ENCODE results near the gene OTOG.

The OTOG gene

DNA sequence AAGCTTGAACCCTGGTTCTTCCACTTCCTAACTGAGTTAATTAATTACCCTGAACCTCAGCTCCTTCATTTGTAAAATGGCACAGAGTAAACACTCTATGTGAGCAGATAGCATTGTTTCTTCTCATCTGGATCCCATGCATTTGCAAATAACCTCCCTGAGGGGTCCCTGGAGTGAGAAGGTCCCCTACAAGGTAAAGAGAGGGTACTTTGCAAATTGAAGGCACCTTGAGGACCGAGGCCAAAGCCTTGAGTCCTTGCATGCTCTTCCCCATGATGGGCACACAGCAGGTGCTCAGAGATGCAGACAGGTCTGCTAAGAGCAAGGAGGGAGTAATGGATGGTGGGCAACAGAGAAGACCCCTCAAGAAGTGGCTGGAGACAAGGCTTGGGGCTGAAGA lies 33.2 kb downstream of the OTOG start:
- no peak overlapping the region for H3K27ac ChIP-seq (ENCODE audit: low read length)
- H3K27me3 ChIP-seq (replicated peaks; ENCODE audit: insufficient read depth, low read length): no peaks in the 10 kb centered on the region
- H3K4me2 ChIP-seq (ENCODE audit: low read depth, low read length): no peak overlapping the region
- no peaks in the 10 kb centered on the region for H3K9me2 ChIP-seq (replicated peaks; ENCODE audit: insufficient read depth, low read length)
- no peaks in the 10 kb centered on the region for H3K79me2 ChIP-seq (ENCODE audit: low read length)
- H3K4me1 ChIP-seq (ENCODE audit: low read length): no peaks in the 10 kb centered on the region
- no peaks in the 10 kb centered on the region for H4K20me1 ChIP-seq (ENCODE audit: insufficient read depth, low read length)
- H3K36me3 ChIP-seq (replicated peaks; ENCODE audit: insufficient read depth, low read length): no peaks in the 10 kb centered on the region
- no peak overlapping the region for H3K4me3 ChIP-seq (ENCODE audit: low read length)
- no peaks in the 10 kb centered on the region for H3F3A ChIP-seq (ENCODE audit: insufficient read depth, low read length)
- no peak for TF ChIP-seq EZH2 (optimal IDR thresholded peaks at IDR 0.05; ENCODE audit: low read depth, low read length)
- TF ChIP-seq EZH2phosphoT487 (IDR thresholded peaks at IDR 0.05; ENCODE audit: low read length): no peak
- TF ChIP-seq, protein P1, sequence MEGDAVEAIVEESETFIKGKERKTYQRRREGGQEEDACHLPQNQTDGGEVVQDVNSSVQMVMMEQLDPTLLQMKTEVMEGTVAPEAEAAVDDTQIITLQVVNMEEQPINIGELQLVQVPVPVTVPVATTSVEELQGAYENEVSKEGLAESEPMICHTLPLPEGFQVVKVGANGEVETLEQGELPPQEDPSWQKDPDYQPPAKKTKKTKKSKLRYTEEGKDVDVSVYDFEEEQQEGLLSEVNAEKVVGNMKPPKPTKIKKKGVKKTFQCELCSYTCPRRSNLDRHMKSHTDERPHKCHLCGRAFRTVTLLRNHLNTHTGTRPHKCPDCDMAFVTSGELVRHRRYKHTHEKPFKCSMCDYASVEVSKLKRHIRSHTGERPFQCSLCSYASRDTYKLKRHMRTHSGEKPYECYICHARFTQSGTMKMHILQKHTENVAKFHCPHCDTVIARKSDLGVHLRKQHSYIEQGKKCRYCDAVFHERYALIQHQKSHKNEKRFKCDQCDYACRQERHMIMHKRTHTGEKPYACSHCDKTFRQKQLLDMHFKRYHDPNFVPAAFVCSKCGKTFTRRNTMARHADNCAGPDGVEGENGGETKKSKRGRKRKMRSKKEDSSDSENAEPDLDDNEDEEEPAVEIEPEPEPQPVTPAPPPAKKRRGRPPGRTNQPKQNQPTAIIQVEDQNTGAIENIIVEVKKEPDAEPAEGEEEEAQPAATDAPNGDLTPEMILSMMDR (IDR thresholded peaks at IDR 0.05; ENCODE audit: low read length): no peak
- H3K9ac ChIP-seq (ENCODE audit: low read length): no peak overlapping the region
- H2AFZ ChIP-seq (ENCODE audit: low read length): no peak overlapping the region
- no peak for DNase-seq
- H3K9me3 ChIP-seq (replicated peaks; ENCODE audit: insufficient read depth, low read length): no peaks in the 10 kb centered on the region

DNA sequence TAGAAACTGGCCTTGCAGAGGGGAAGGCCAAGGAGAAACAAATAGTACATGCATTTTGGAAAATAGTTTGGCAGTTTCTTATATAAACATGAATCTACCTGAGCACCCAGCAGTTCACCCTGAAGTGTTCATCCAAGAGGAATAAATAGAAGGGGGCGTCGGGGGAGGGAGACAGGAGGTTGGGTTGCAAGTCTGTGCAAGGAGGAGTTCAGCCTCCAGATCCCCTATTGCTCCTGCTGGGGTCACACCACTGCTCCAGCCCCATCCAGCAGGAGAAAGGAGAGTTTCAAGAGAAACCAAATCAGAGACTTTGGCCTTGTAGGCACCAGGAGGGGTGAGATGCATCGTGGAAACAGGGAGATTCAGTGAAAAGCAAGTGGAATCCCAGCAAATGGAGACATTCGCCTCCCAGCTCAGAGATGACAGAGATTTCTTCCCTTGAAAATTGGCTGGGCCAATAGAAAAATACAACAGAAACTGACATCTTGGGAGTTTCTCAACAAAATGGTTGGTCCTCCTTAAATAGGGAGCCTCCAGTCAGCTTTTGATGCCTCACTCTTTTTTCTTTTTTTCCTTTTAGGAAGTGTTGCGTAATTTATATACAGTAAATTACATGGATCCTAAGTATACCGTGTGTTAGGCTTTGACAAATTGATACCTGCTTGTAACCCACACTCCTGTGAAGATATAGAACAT lies 34.1 kb downstream of the OTOG start:
- Histone ChIP-seq H2AFZ (ENCODE audit: low read length) (no peak overlapping the region), H3K79me2 (ENCODE audit: low read length) (no peaks in the 10 kb centered on the region), H3K27me3 (replicated peaks; ENCODE audit: insufficient read depth, low read length) (no peaks in the 10 kb centered on the region), H3K36me3 (replicated peaks; ENCODE audit: insufficient read depth, low read length) (no peaks in the 10 kb centered on the region), H3K9me2 (replicated peaks; ENCODE audit: insufficient read depth, low read length) (no peaks in the 10 kb centered on the region), H3K27ac (ENCODE audit: low read length) (no peak overlapping the region), H3K4me1 (ENCODE audit: low read length) (no peaks in the 10 kb centered on the region), H3K9me3 (replicated peaks; ENCODE audit: insufficient read depth, low read length) (no peaks in the 10 kb centered on the region), H3K4me3 (ENCODE audit: low read length) (no peak overlapping the region), H3F3A (ENCODE audit: insufficient read depth, low read length) (no peaks in the 10 kb centered on the region), H3K4me2 (ENCODE audit: low read depth, low read length) (no peak overlapping the region), H3K9ac (ENCODE audit: low read length) (no peak overlapping the region), H4K20me1 (ENCODE audit: insufficient read depth, low read length) (no peaks in the 10 kb centered on the region)
- TF ChIP-seq EZH2phosphoT487 (IDR thresholded peaks at IDR 0.05; ENCODE audit: low read length) (no peak), EZH2 (optimal IDR thresholded peaks at IDR 0.05; ENCODE audit: low read depth, low read length) (no peak)
- TF ChIP-seq, protein P1 (IDR thresholded peaks at IDR 0.05; ENCODE audit: low read length): no peak
- no peak for DNase-seq

DNA sequence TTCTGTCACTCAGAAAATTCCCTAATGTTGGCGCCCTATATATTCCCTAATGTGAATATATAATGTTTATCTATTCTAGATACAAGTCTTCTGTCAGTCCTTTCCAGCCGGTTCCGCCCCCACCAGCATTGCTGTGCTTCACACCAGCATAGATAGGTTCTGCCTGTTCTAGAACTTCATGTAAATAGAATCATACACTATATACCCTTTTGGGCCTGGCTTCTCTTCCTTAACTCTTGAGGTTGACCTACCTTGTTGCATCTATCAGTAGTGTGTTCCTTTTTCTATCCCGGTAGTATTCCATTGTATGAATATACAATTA lies 34.6 kb downstream of the OTOG start:
- no peaks in the 10 kb centered on the region for H3F3A ChIP-seq (ENCODE audit: insufficient read depth, low read length)
- no peaks in the 10 kb centered on the region for H3K9me2 ChIP-seq (replicated peaks; ENCODE audit: insufficient read depth, low read length)
- H3K27ac ChIP-seq (ENCODE audit: low read length): no peak overlapping the region
- no peak overlapping the region for H2AFZ ChIP-seq (ENCODE audit: low read length)
- no peaks in the 10 kb centered on the region for H3K9me3 ChIP-seq (replicated peaks; ENCODE audit: insufficient read depth, low read length)
- no peak overlapping the region for H3K4me2 ChIP-seq (ENCODE audit: low read depth, low read length)
- no peak overlapping the region for H3K4me3 ChIP-seq (ENCODE audit: low read length)
- no peaks in the 10 kb centered on the region for H3K36me3 ChIP-seq (replicated peaks; ENCODE audit: insufficient read depth, low read length)
- H3K4me1 ChIP-seq (ENCODE audit: low read length): no peaks in the 10 kb centered on the region
- H3K27me3 ChIP-seq (replicated peaks; ENCODE audit: insufficient read depth, low read length): no peaks in the 10 kb centered on the region
- no peak for DNase-seq
- no peak overlapping the region for H3K9ac ChIP-seq (ENCODE audit: low read length)
- TF ChIP-seq, protein P1 (IDR thresholded peaks at IDR 0.05; ENCODE audit: low read length): no peak
- TF ChIP-seq EZH2 (optimal IDR thresholded peaks at IDR 0.05; ENCODE audit: low read depth, low read length): no peak
- no peak for TF ChIP-seq EZH2phosphoT487 (IDR thresholded peaks at IDR 0.05; ENCODE audit: low read length)
- H4K20me1 ChIP-seq (ENCODE audit: insufficient read depth, low read length): no peaks in the 10 kb centered on the region
- no peaks in the 10 kb centered on the region for H3K79me2 ChIP-seq (ENCODE audit: low read length)
